ENCODE measurements around the gene COL19A1. TPM values are rescaled to one million over a fixed set of nuclear protein-coding genes. Genes with fewer than 3 reads are reported as not detected.
"Not testable (repeated sequence)": the region's sequence is repeated elsewhere in the genome, so short reads cannot be mapped to it uniquely, and the experiment has no call there.

COL19A1 gene
- total RNA-seq, 4 donors from 2014 or later, result 0.19 TPM; not detected in 3

- WGBS, 2 donors, result 91 to 93% methylated on average over 3 of the region's 3 CpGs
- H3K27me3 ChIP-seq, result no peaks in the 10 kb centered on the region
- DNase-seq, result no peak
- H3K36me3 ChIP-seq, result no peaks in the 10 kb centered on the region
- H3K4me1 ChIP-seq, result no peaks in the 10 kb centered on the region
- no peak overlapping the region for H3K27ac ChIP-seq
- no peaks in the 10 kb centered on the region for H3K9me3 ChIP-seq
- intact Hi-C loops (cut with DNase I), result no loop called here
- H3K4me3 ChIP-seq, result no peak overlapping the region
- no peak for TF ChIP-seq POLR2A (IDR thresholded peaks at IDR 0.05)
- TF ChIP-seq CTCF (IDR thresholded peaks at IDR 0.05), result no peak
Measured at GRCh38 chr6:69957985-69958559, 91.7 kb downstream of the COL19A1 start.

GRCh38 chr6:69958978-69959377 is 92.6 kb downstream of the COL19A1 start:
- DNase-seq, result no peak
- no peaks in the 10 kb centered on the region for H3K36me3 ChIP-seq
- no peak overlapping the region for H3K4me3 ChIP-seq
- no peaks in the 10 kb centered on the region for H3K9me3 ChIP-seq
- intact Hi-C loops (cut with DNase I), result no loop called here
- H3K27ac ChIP-seq, result no peak overlapping the region
- no peaks in the 10 kb centered on the region for H3K27me3 ChIP-seq
- no peak for TF ChIP-seq CTCF (IDR thresholded peaks at IDR 0.05)
- H3K4me1 ChIP-seq, result no peaks in the 10 kb centered on the region
- WGBS, 2 donors, result 65 to 74% methylated on average over 1 of the region's 1 CpG

GRCh38 chr6:69965974-69966373 is 99.6 kb downstream of the COL19A1 start:
- H3K27ac ChIP-seq; H3K27me3 ChIP-seq; DNase-seq; H3K36me3 ChIP-seq; H3K4me3 ChIP-seq; H3K4me1 ChIP-seq; intact Hi-C loops (cut with DNase I); H3K9me3 ChIP-seq: not testable (repeated sequence)
- 71 to 92% methylated on average over 1 to 6 of the region's 16 CpGs for WGBS, 2 donors

- H3K27me3 ChIP-seq, result no peaks in the 10 kb centered on the region
- 17 to 36% methylated on average over 2 of the region's 2 CpGs for WGBS, 2 donors
Measured at GRCh38 chr6:69973138-69973537, 106.8 kb downstream of the COL19A1 start.

GRCh38 chr6:69973763-69974162 is 107.4 kb downstream of the COL19A1 start:
- no peak overlapping the region for H3K4me3 ChIP-seq
- no peaks in the 10 kb centered on the region for H3K9me3 ChIP-seq
- H3K36me3 ChIP-seq, result no peaks in the 10 kb centered on the region
- intact Hi-C loops (cut with DNase I), result no loop called here
- WGBS, 2 donors, result 67 to 75% methylated on average over 3 of the region's 3 CpGs
- H3K4me1 ChIP-seq, result no peaks in the 10 kb centered on the region
- H3K27me3 ChIP-seq, result no peaks in the 10 kb centered on the region
- DNase-seq, result no peak
- no peak for TF ChIP-seq CTCF (IDR thresholded peaks at IDR 0.05)
- no peak for TF ChIP-seq POLR2A (IDR thresholded peaks at IDR 0.05)
- no peak overlapping the region for H3K27ac ChIP-seq

More at GRCh38 chr6:69973138-69973537, 106.8 kb downstream of the COL19A1 start:
- intact Hi-C loops (cut with DNase I), result no loop called here
- no peak overlapping the region for H3K27ac ChIP-seq
- DNase-seq, result no peak
- H3K4me1 ChIP-seq, result no peaks in the 10 kb centered on the region
- H3K36me3 ChIP-seq, result no peaks in the 10 kb centered on the region
- H3K4me3 ChIP-seq, result no peak overlapping the region
- H3K9me3 ChIP-seq, result no peaks in the 10 kb centered on the region
- TF ChIP-seq POLR2A (IDR thresholded peaks at IDR 0.05) (no peak), CTCF (IDR thresholded peaks at IDR 0.05) (no peak)

GRCh38 chr6:69974193-69974592 is 107.8 kb downstream of the COL19A1 start:
- no peaks in the 10 kb centered on the region for H3K9me3 ChIP-seq
- TF ChIP-seq POLR2A (IDR thresholded peaks at IDR 0.05) (no peak), CTCF (IDR thresholded peaks at IDR 0.05) (no peak)
- no peaks in the 10 kb centered on the region for H3K36me3 ChIP-seq
- H3K27me3 ChIP-seq, result no peaks in the 10 kb centered on the region
- no peaks in the 10 kb centered on the region for H3K4me1 ChIP-seq
- intact Hi-C loops (cut with DNase I), result no loop called here
- WGBS, 2 donors, result 60 to 68% methylated on average over 2 of the region's 2 CpGs
- no peak overlapping the region for H3K4me3 ChIP-seq
- H3K27ac ChIP-seq, result no peak overlapping the region
- no peak for DNase-seq
